OCI-LY7 (cell line): ENCODE measurements around the gene SIGLEC10. TPM values are rescaled to one million over a fixed set of nuclear protein-coding genes. Genes with fewer than 3 reads are reported as not detected.

Experiments used
- BruUV-seq: library from RNA; stranded (reverse); fragments of 400-500 nt; replicated peaks from 2 replicates; lab custom pipeline; 2021; lab: Mats Ljungman, UMichigan
- CTCF ChIA-PET: fragments of 300-600 bp; sonication (Branson Sonifier 250); formaldehyde crosslinking; loops from one replicate; lab custom pipeline; 2022; ENCODE audit warnings: antibody characterized with exemption; ENCODE audit not compliant: unreplicated experiment; lab: Charles Lee
- POLR2A ChIA-PET: fragments of 300-600 bp; sonication (Branson Sonifier 250); formaldehyde crosslinking; loops from one replicate; lab custom pipeline; 2022; ENCODE audit warnings: antibody characterized with exemption; lab: Charles Lee
- DNase-seq: peaks from one replicate; pipeline ENCODE4 v3.0.0-alpha.2; 2015; ENCODE audit warnings: low spot score
- H2AFZ ChIP-seq: fragments of 200-600 bp; sonication (generic), shearing (Covaris generic); 2 replicates; pipeline ENCODE4 v1.6.1; 2014; ENCODE audit warnings: mild to moderate bottlenecking, antibody characterized with exemption, low read length, moderate library complexity
- H3K27ac ChIP-seq: fragments of 200-600 bp; sonication (generic); 2 replicates; pipeline ENCODE4 v1.5.1; 2014; ENCODE audit warnings: mixed run types, low read depth, mild to moderate bottlenecking, moderate library complexity, low read length, inconsistent platforms; ENCODE audit not compliant: poor library complexity, severe bottlenecking
- H3K36me3 ChIP-seq: fragments of 200-600 bp; sonication (generic); 2 replicates; pipeline ENCODE4 v1.6.1; 2014; ENCODE audit warnings: mild to moderate bottlenecking, antibody characterized with exemption, low read length, moderate library complexity, mixed read lengths; ENCODE audit not compliant: insufficient read depth
- H3K4me1 ChIP-seq: fragments of 200-600 bp; sonication (generic); 2 replicates; pipeline ENCODE4 v1.5.1; 2014; ENCODE audit warnings: mild to moderate bottlenecking, low read length; ENCODE audit not compliant: insufficient read depth, poor library complexity, severe bottlenecking
- H3K4me2 ChIP-seq: fragments of 200-600 bp; sonication (generic); 2 replicates; pipeline ENCODE4 v1.6.1; 2014; ENCODE audit warnings: mild to moderate bottlenecking, low read length
- H3K4me3 ChIP-seq: fragments of 200-600 bp; sonication (generic); 2 replicates; pipeline ENCODE4 v1.5.1; 2014; ENCODE audit warnings: mild to moderate bottlenecking, low read depth, low read length; ENCODE audit not compliant: poor library complexity, severe bottlenecking
- H3K79me2 ChIP-seq: fragments of 200-600 bp; sonication (generic); 2 replicates; pipeline ENCODE4 v1.6.1; 2016; ENCODE audit warnings: low read depth, mild to moderate bottlenecking, low read length, moderate library complexity, mixed read lengths; ENCODE audit not compliant: insufficient read depth
- H3K9me2 ChIP-seq: fragments of 200-600 bp; sonication (generic); 2 replicates; pipeline ENCODE4 v1.6.1; 2016; ENCODE audit warnings: mild to moderate bottlenecking, low read length, mixed read lengths; ENCODE audit not compliant: insufficient read depth
- H3K9me3 ChIP-seq: fragments of 200-600 bp; sonication (generic); 2 replicates; pipeline ENCODE4 v1.6.1; 2014; ENCODE audit warnings: mild to moderate bottlenecking, mixed run types, low read length, mixed read lengths
- H4K20me1 ChIP-seq: fragments of 200-600 bp; sonication (generic); 2 replicates; pipeline ENCODE4 v1.6.1; 2014; ENCODE audit warnings: mild to moderate bottlenecking, antibody characterized with exemption, low read length, moderate library complexity, mixed read lengths; ENCODE audit not compliant: insufficient read depth
- CTCF ChIP-seq: fragments of 200-600 bp; sonication (generic); conservative IDR thresholded peaks from 2 replicates; pipeline ENCODE4 v1.5.1; 2014; ENCODE audit warnings: mild to moderate bottlenecking, antibody characterized with exemption, low read length, moderate library complexity, mixed read lengths
- EZH2phosphoT487 ChIP-seq: fragments of 200-600 bp; sonication (generic); IDR thresholded peaks from 2 replicates; pipeline ENCODE4 v1.6.1; 2018; ENCODE audit warnings: low read depth, borderline replicate concordance, mild to moderate bottlenecking, mixed run types, antibody characterized with exemption, low read length, moderate library complexity, mixed read lengths
- intact Hi-C: fragments of 100-400 bp; cut with micrococcal nuclease; formaldehyde crosslinking; loops from one replicate; pipeline ENCODE4 v1.10.0; 2022; ENCODE audit not compliant: unreplicated experiment
- total RNA-seq, 2 experiments: library from RNA; depleted of rRNA in 1 of 2; stranded (reverse); fragments of >200 nt in 1 of 2; shearing (Covaris generic) in 1 of 2; gene quantifications; 2 replicates each; pipeline ENCODE4 v1.2.3, GENCODE V29; 2014 to 2022

SIGLEC10 gene
- total RNA-seq, 2 experiments from 2014 or later, result 25.2 to 26.6 TPM

- Histone ChIP-seq H3K9me3 (no peaks in the 10 kb centered on the region), H3K4me3 (peak within 1 kb of the TSS; percentile 78), H3K27ac (peak within 1 kb of the TSS; percentile 79), H3K4me1 (peaks cover 34% of the 10 kb centered on the region), H3K79me2 (peaks cover 10% of the 10 kb centered on the region; the same call in 1 of the 2 replicates), H3K36me3 (no peaks in the 10 kb centered on the region), H3K9me2 (no peaks in the 10 kb centered on the region), H2AFZ (peak within 1 kb of the TSS; percentile 24; the same call in 1 of the 2 replicates), H3K4me2 (peak within 1 kb of the TSS; percentile 92), H4K20me1 (no peaks in the 10 kb centered on the region)
- ChIA-PET CTCF (interaction anchor here (0.9 to 1.1 kb wide), 2 partner anchors 27 to 52 kb away, joined by 3 read pairs; partner anchors contain the start of gene SIGLEC10), POLR2A (no interaction called here)
- intact Hi-C loops, result loop anchor here (1.0 to 2.0 kb wide), 2 partner anchors 27 to 51 kb away; partner anchors contain the start of gene SIGLEC10
- BruUV-seq, result TSS peak; percentile 92
- TF ChIP-seq EZH2phosphoT487 (no peak), CTCF (no peak; the same call in none of the 2 replicates)
- DNase-seq, result no peak
Measured at GRCh38 chr19:51365965-51366388, 51.5 kb downstream of the SIGLEC10 start, which contains the start of gene ETFB. ETFB (minus strand) TSS chr19:51366388; CDS start chr19:51366326, 62 bp downstream.

GRCh38 chr19:51365211-51365964 is 52.1 kb downstream of the SIGLEC10 start:
- peak; percentile 58 for DNase-seq
- Histone ChIP-seq H3K36me3 (no peaks in the 10 kb centered on the region), H3K27ac (peak overlapping the region; percentile 63), H3K4me2 (peak overlapping the region; percentile 92), H3K9me3 (no peaks in the 10 kb centered on the region), H2AFZ (peak overlapping the region; percentile 24; the same call in 1 of the 2 replicates), H3K4me3 (peak overlapping the region; percentile 78), H3K79me2 (peaks cover 10% of the 10 kb centered on the region; the same call in 1 of the 2 replicates), H4K20me1 (no peaks in the 10 kb centered on the region), H3K4me1 (peaks cover 34% of the 10 kb centered on the region), H3K9me2 (no peaks in the 10 kb centered on the region)
- POLR2A ChIA-PET, result no interaction called here
- no TSS peak for BruUV-seq
- intact Hi-C loops, result no loop called here
- CTCF ChIA-PET, result interaction anchor here (0.9 to 1.1 kb wide), 2 partner anchors 26 to 52 kb away, joined by 3 read pairs; partner anchors contain the start of gene SIGLEC10
- no peak for TF ChIP-seq EZH2phosphoT487
- peak; percentile 49 for TF ChIP-seq CTCF
